Upper lobe of left lung (tissue), 6 donors: Measurements from ENCODE around the gene MEX3B. TPM values are rescaled to one million over a fixed set of nuclear protein-coding genes. Genes with fewer than 3 reads are reported as not detected.

ENCODE experiments used
- ATAC-seq, 2 donors: fragments of 200-7000 bp; cut with Tn5 transposase; one replicate each; pipeline ENCODE4 v1.9.1; 2022; ENCODE audit warnings: mild to moderate bottlenecking in 2 of 2, moderate library complexity in 2 of 2; ENCODE audit not compliant: low FRiP score in 2 of 2
- DNase-seq, 2 donors: peaks; one replicate each; pipeline ENCODE4 v3.0.0-alpha.2; 2019 to 2020
- H3K27ac ChIP-seq, 4 donors: fragments of 200-600 bp; sonication (generic); one replicate each; pipeline ENCODE4 v1.5.1; 2016 to 2019
- H3K27me3 ChIP-seq, 4 donors: fragments of 200-600 bp; sonication (generic); one replicate each; pipeline ENCODE4 v1.5.1; 2017 to 2019
- H3K36me3 ChIP-seq, 4 donors: fragments of 200-600 bp; sonication (generic); one replicate each; pipeline ENCODE4 v1.5.1; 2016 to 2019
- H3K4me1 ChIP-seq, 4 donors: fragments of 200-600 bp; sonication (generic); one replicate each; pipeline ENCODE4 v1.5.1; 2018 to 2019
- H3K4me3 ChIP-seq, 4 donors: fragments of 200-600 bp; sonication (generic); one replicate each; pipeline ENCODE4 v1.5.1; 2017 to 2019; ENCODE audit warnings: mild to moderate bottlenecking in 2 of 4, moderate library complexity in 1 of 4
- H3K9me3 ChIP-seq, 4 donors: fragments of 200-600 bp; sonication (generic); one replicate each; pipeline ENCODE4 v1.5.1; 2018 to 2019
- CTCF ChIP-seq, 6 experiments: fragments of 450-650 bp in 4 of 6; fragments of 200-600 bp in 2 of 6; sonication (generic) in 2 of 6; IDR thresholded peaks; one replicate each; pipeline ENCODE4 v1.5.1; 2016 to 2019; ENCODE audit warnings: antibody characterized with exemption in 6 of 6
- EP300 ChIP-seq, 4 donors: sonication (generic); formaldehyde crosslinking; IDR thresholded peaks; one replicate each; pipeline ENCODE4 v1.5.1; 2017; ENCODE audit warnings: antibody characterized with exemption in 4 of 4, control low read depth in 2 of 4
- POLR2A ChIP-seq, 4 donors: fragments of 450-650 bp; IDR thresholded peaks; one replicate each; pipeline ENCODE4 v1.5.1; 2016 to 2017; ENCODE audit warnings: antibody characterized with exemption in 4 of 4, mild to moderate bottlenecking in 2 of 4
- POLR2AphosphoS5 ChIP-seq, 2 donors: sonication (generic); formaldehyde crosslinking; IDR thresholded peaks; one replicate each; pipeline ENCODE4 v1.5.1; 2017; ENCODE audit warnings: antibody characterized with exemption in 2 of 2
- WGBS, 2 donors: methylation state at CpG; one replicate each; pipeline ENCODE4 v1.1.5; 2017 to 2018; 5-methylcytosine and 5-hydroxymethylcytosine counted together
- total RNA-seq, 6 donors: library from RNA; depleted of rRNA in 4 of 6; stranded (reverse); fragments of >200 nt in 4 of 6; gene quantifications; one replicate each; pipeline versions ENCODE4 v1.1.0 to v1.2.1, GENCODE V29; 2016 to 2021
- donor health status: DM: no; HTN: no; CAD: no; lungs with moderate emphysema.
- donor health status: DM: no; HTN: yes; CAD: no; lungs with severe emphysema.

MEX3B gene
- 1 to 10 TPM in 5 of 6 donors, under 1 TPM in 1; 0.76 to 4.2 (median 2.0) TPM for total RNA-seq

GRCh38 chr15:82045892-82046665, at the start of gene MEX3B:
MEX3B (minus strand) TSS chr15:82046018; CDS start chr15:82045705, 313 bp downstream.
- Histone ChIP-seq H3K27me3 (peaks cover 0 to 3% (median 0%) of the 10 kb centered on the region in 4 donors), H3K27ac (peak within 1 kb of the TSS; percentile 81 to 93 (median 86)), H3K9me3 (no peaks in the 10 kb centered on the region), H3K4me3 (peak within 1 kb of the TSS; percentile 62 to 87 (median 82)), H3K36me3 (no peaks in the 10 kb centered on the region), H3K4me1 (peaks cover 18 to 29% (median 28%) of the 10 kb centered on the region in 4 donors)
- ATAC-seq (peak; percentile 86 to 93), DNase-seq (peak; percentile 97 to 98)
- 1% methylated on average over 17 to 29 of the region's 68 CpGs for WGBS, 2 donors
- TF ChIP-seq CTCF (IDR thresholded peaks at IDR 0.05) (no peak), POLR2A (IDR thresholded peaks at IDR 0.05) (no peak), EP300 (IDR thresholded peaks at IDR 0.05) (peak in 1 of 4 donors; percentile 23), POLR2AphosphoS5 (IDR thresholded peaks at IDR 0.05) (peak in 1 of 2 donors; percentile 53)

GRCh38 chr15:82093774-82094211, 48.0 kb upstream of the MEX3B start:
- no peaks in the 10 kb centered on the region for H3K4me1 ChIP-seq
- no peaks in the 10 kb centered on the region for H3K36me3 ChIP-seq
- WGBS, 2 donors, result 72% methylated on average over 13 of the region's 13 CpGs
- H3K27ac ChIP-seq, result no peak overlapping the region
- peak in 1 of 2 donors; percentile 53 for ATAC-seq
- TF ChIP-seq EP300 (IDR thresholded peaks at IDR 0.05), result no peak
- TF ChIP-seq POLR2AphosphoS5 (IDR thresholded peaks at IDR 0.05), result no peak
- TF ChIP-seq CTCF (IDR thresholded peaks at IDR 0.05), result no peak
- TF ChIP-seq POLR2A (IDR thresholded peaks at IDR 0.05), result no peak
- no peaks in the 10 kb centered on the region for H3K27me3 ChIP-seq
- peaks cover 0 to 6% (median 0%) of the 10 kb centered on the region in 4 donors for H3K9me3 ChIP-seq
- H3K4me3 ChIP-seq, result no peak overlapping the region
- no peak for DNase-seq

GRCh38 chr15:82093325-82093724, 47.5 kb upstream of the MEX3B start:
- DNase-seq (no peak), ATAC-seq (no peak)
- no peaks in the 10 kb centered on the region for H3K4me1 ChIP-seq
- H3K27ac ChIP-seq, result no peak overlapping the region
- no peaks in the 10 kb centered on the region for H3K36me3 ChIP-seq
- no peaks in the 10 kb centered on the region for H3K27me3 ChIP-seq
- H3K4me3 ChIP-seq, result no peak overlapping the region
- TF ChIP-seq POLR2A (IDR thresholded peaks at IDR 0.05), result no peak
- no peak for TF ChIP-seq EP300 (IDR thresholded peaks at IDR 0.05)
- no peak for TF ChIP-seq POLR2AphosphoS5 (IDR thresholded peaks at IDR 0.05)
- no peak for TF ChIP-seq CTCF (IDR thresholded peaks at IDR 0.05)
- 91 to 96% methylated on average over 5 of the region's 5 CpGs for WGBS, 2 donors
- H3K9me3 ChIP-seq, result peaks cover 0 to 6% (median 0%) of the 10 kb centered on the region in 4 donors

GRCh38 chr15:82091636-82092140, 45.9 kb upstream of the MEX3B start:
- H3K27me3 ChIP-seq, result no peaks in the 10 kb centered on the region
- H3K36me3 ChIP-seq, result no peaks in the 10 kb centered on the region
- H3K4me3 ChIP-seq, result no peak overlapping the region
- no peak overlapping the region for H3K27ac ChIP-seq
- WGBS, 2 donors, result 79 to 89% methylated on average over 3 of the region's 3 CpGs
- no peaks in the 10 kb centered on the region for H3K4me1 ChIP-seq
- no peak for DNase-seq
- H3K9me3 ChIP-seq, result peaks cover 0 to 6% (median 0%) of the 10 kb centered on the region in 4 donors
- TF ChIP-seq EP300 (IDR thresholded peaks at IDR 0.05) (no peak), POLR2AphosphoS5 (IDR thresholded peaks at IDR 0.05) (no peak), POLR2A (IDR thresholded peaks at IDR 0.05) (no peak), CTCF (IDR thresholded peaks at IDR 0.05) (no peak)
- ATAC-seq, result no peak
